ENCODE results near the gene YY1. TPM values are rescaled to one million over a fixed set of nuclear protein-coding genes. Genes with fewer than 3 reads are reported as not detected.

YY1 gene
- polyA plus RNA-seq, 1 experiment: 45.6 TPM

- no peak overlapping the region for H3K27ac ChIP-seq (ENCODE audit: low read depth, low read length)
- ChIA-PET CTCF (interaction anchor here (1.4 to 2.0 kb wide), 3 partner anchors 18 to 21 kb away, joined by 4 to 10 read pairs (median 7); no protein-coding TSS in a partner anchor), POLR2A (no interaction called here)
- no peak for TF ChIP-seq CTCF (IDR thresholded peaks at IDR 0.05; ENCODE audit: low read depth, low read length)
- H3K4me3 ChIP-seq (ENCODE audit: low read depth, low read length): no peak overlapping the region
- no peaks in the 10 kb centered on the region for H3K9me3 ChIP-seq (ENCODE audit: control insufficient read depth, insufficient read depth, low read length)
- no peak for DNase-seq (ENCODE audit: low read depth, low spot score)
- H3K27me3 ChIP-seq (ENCODE audit: control insufficient read depth, insufficient read depth, low read length): no peaks in the 10 kb centered on the region
These were observed 29.0 kb downstream of the YY1 start for GRCh38 chr14:100267990-100268389.

GRCh38 chr14:100268591-100269207, 29.8 kb downstream of the YY1 start:
- Histone ChIP-seq H3K9me3 (ENCODE audit: control insufficient read depth, insufficient read depth, low read length) (no peaks in the 10 kb centered on the region), H3K27me3 (ENCODE audit: control insufficient read depth, insufficient read depth, low read length) (no peaks in the 10 kb centered on the region), H3K4me3 (ENCODE audit: low read depth, low read length) (no peak overlapping the region), H3K27ac (ENCODE audit: low read depth, low read length) (no peak overlapping the region)
- ChIA-PET CTCF (interaction anchor here (0.9 to 1.9 kb wide), 3 partner anchors 17 to 28 kb away, joined by 3 to 7 read pairs (median 4); no protein-coding TSS in a partner anchor), POLR2A (no interaction called here)
- TF ChIP-seq CTCF (IDR thresholded peaks at IDR 0.05; ENCODE audit: low read depth, low read length): no peak
- no peak for DNase-seq (ENCODE audit: low read depth, low spot score)

GRCh38 chr14:100271247-100271939, 32.4 kb downstream of the YY1 start:
- peak; percentile 28; the same call in 1 of the 2 replicates for TF ChIP-seq CTCF (IDR thresholded peaks at IDR 0.05; ENCODE audit: low read depth, low read length)
- H3K27ac ChIP-seq (ENCODE audit: low read depth, low read length): no peak overlapping the region
- POLR2A ChIA-PET: no interaction called here
- no peak for DNase-seq (ENCODE audit: low read depth, low spot score)
- CTCF ChIA-PET: interaction anchor here (1.3 to 1.8 kb wide), 3 partner anchors 13 to 106 kb away, joined by 5 to 9 read pairs (median 5); no protein-coding TSS in a partner anchor
- H3K4me3 ChIP-seq (ENCODE audit: low read depth, low read length): no peak overlapping the region
- no peaks in the 10 kb centered on the region for H3K9me3 ChIP-seq (ENCODE audit: control insufficient read depth, insufficient read depth, low read length)
- no peaks in the 10 kb centered on the region for H3K27me3 ChIP-seq (ENCODE audit: control insufficient read depth, insufficient read depth, low read length)

GRCh38 chr14:100274250-100274649, 35.3 kb downstream of the YY1 start:
- Histone ChIP-seq H3K9me3 (ENCODE audit: control insufficient read depth, insufficient read depth, low read length) (no peaks in the 10 kb centered on the region), H3K4me3 (ENCODE audit: low read depth, low read length) (no peak overlapping the region), H3K27ac (ENCODE audit: low read depth, low read length) (no peak overlapping the region), H3K27me3 (ENCODE audit: control insufficient read depth, insufficient read depth, low read length) (no peaks in the 10 kb centered on the region)
- DNase-seq (ENCODE audit: low read depth, low spot score): no peak
- ChIA-PET POLR2A (no interaction called here), CTCF (interaction anchor here (3.1 kb wide), 1 partner anchor 11 kb away, joined by 23 read pairs; no protein-coding TSS in a partner anchor)
- no peak for TF ChIP-seq CTCF (IDR thresholded peaks at IDR 0.05; ENCODE audit: low read depth, low read length)

GRCh38 chr14:100275214-100275613, 36.3 kb downstream of the YY1 start:
- TF ChIP-seq CTCF (IDR thresholded peaks at IDR 0.05; ENCODE audit: low read depth, low read length): no peak
- DNase-seq (ENCODE audit: low read depth, low spot score): no peak
- Histone ChIP-seq H3K4me3 (ENCODE audit: low read depth, low read length) (no peak overlapping the region), H3K27ac (ENCODE audit: low read depth, low read length) (no peak overlapping the region), H3K27me3 (ENCODE audit: control insufficient read depth, insufficient read depth, low read length) (no peaks in the 10 kb centered on the region), H3K9me3 (ENCODE audit: control insufficient read depth, insufficient read depth, low read length) (no peaks in the 10 kb centered on the region)
- CTCF ChIA-PET: interaction anchor here (3.1 kb wide), 1 partner anchor 10 kb away, joined by 23 read pairs; no protein-coding TSS in a partner anchor
- POLR2A ChIA-PET: no interaction called here

All from AG04450 (cell line).